Measurements from ENCODE around the gene REPS1.
"Not testable (repeated sequence)": the region's sequence is repeated elsewhere in the genome, so short reads cannot be mapped to it uniquely, and the experiment has no call there.

The REPS1 gene

DNA sequence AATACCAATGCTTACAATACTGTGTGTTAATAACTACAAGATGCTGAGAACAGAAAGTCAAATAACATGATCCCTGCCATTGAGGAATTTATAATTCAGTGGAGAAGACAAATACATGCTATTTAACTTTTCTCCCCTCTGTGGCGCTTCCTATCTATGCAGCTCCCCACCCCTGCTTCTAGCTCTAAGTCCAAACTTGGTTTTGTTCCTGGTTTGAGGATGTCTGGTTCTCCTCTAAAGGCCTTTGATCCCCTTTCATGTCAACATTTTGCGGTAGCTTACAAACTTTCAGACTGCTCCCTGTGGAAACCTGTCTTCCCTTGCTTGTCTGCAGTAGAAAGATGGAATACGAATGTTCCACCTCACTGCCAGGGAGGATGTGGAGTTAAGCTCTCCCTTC lies 18.4 kb upstream of the REPS1 start:
- DNase-seq = no peak
- H3K27ac ChIP-seq (ENCODE audit: insufficient read depth in 1 of 2, low read depth in 1 of 2, low read length in 2 of 2, poor library complexity in 1 of 2, severe bottlenecking in 2 of 2) = no peak overlapping the region
- no peak overlapping the region for H3K4me3 ChIP-seq (ENCODE audit: control insufficient read depth in 1 of 7, extremely low read depth in 1 of 7, insufficient read depth in 4 of 7, low read depth in 2 of 7, low read length in 6 of 7)
- POLR2A ChIA-PET = interaction anchor here (0.6 kb wide), 1 partner anchor 76 kb away, joined by 3 read pairs; no protein-coding TSS in a partner anchor
- H3K4me1 ChIP-seq (ENCODE audit: control extremely low read depth in 1 of 4, control insufficient read depth in 4 of 4, insufficient read depth in 4 of 4, low read length in 3 of 4) = peaks cover 0 to 4% (median 0%) of the 10 kb centered on the region in 4 experiments
- no peaks in the 10 kb centered on the region for H3K27me3 ChIP-seq (replicated peaks in 2 of 5; ENCODE audit: control insufficient read depth in 4 of 5, insufficient read depth in 5 of 5, low read length in 4 of 5)
- CTCF ChIA-PET = no interaction called here
- no peaks in the 10 kb centered on the region for H3K36me3 ChIP-seq (ENCODE audit: control insufficient read depth in 4 of 4, insufficient read depth in 4 of 4, low read length in 3 of 4)
- 100% methylated on average over 1 of the region's 3 CpGs for WGBS (ENCODE audit: insufficient coverage)
- peaks cover 0 to 3% (median 0%) of the 10 kb centered on the region in 5 experiments for H3K9me3 ChIP-seq (ENCODE audit: control extremely low read depth in 1 of 5, control insufficient read depth in 4 of 5, insufficient read depth in 2 of 5, low read depth in 1 of 5, low read length in 4 of 5)

DNA sequence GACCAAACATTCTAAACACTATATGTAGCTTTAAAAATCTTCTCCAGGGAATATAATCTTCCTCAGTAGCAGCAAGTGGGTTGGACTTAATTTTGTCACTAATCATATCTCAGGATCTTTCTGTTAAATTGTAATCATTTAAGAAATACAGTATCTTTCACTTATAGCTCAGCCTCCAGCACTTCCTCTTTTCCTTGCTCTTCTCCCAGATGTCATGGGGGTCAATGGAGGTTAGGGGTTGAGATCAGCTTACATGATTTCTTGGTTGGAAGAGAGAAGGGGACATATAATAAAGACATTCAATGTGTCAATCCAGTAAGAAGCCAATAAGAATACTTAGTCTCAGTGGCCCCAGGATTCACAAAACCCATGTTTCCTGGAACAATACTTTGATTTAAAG lies 15.7 kb upstream of the REPS1 start:
- Histone ChIP-seq H3K4me1 (ENCODE audit: control extremely low read depth in 1 of 4, control insufficient read depth in 4 of 4, insufficient read depth in 4 of 4, low read length in 3 of 4) (peaks cover 0 to 11% (median 0%) of the 10 kb centered on the region in 4 experiments), H3K9me3 (ENCODE audit: control extremely low read depth in 1 of 5, control insufficient read depth in 4 of 5, insufficient read depth in 2 of 5, low read depth in 1 of 5, low read length in 4 of 5) (peaks cover 0 to 3% (median 0%) of the 10 kb centered on the region in 5 experiments), H3K4me3 (ENCODE audit: control insufficient read depth in 1 of 7, extremely low read depth in 1 of 7, insufficient read depth in 4 of 7, low read depth in 2 of 7, low read length in 6 of 7) (no peak overlapping the region), H3K27ac (ENCODE audit: insufficient read depth in 1 of 2, low read depth in 1 of 2, low read length in 2 of 2, poor library complexity in 1 of 2, severe bottlenecking in 2 of 2) (no peak overlapping the region), H3K36me3 (ENCODE audit: control insufficient read depth in 4 of 4, insufficient read depth in 4 of 4, low read length in 3 of 4) (no peaks in the 10 kb centered on the region), H3K27me3 (replicated peaks in 2 of 5; ENCODE audit: control insufficient read depth in 4 of 5, insufficient read depth in 5 of 5, low read length in 4 of 5) (no peaks in the 10 kb centered on the region)
- peak in 2 of 3 donors; percentile 29 to 36 for DNase-seq
- POLR2A ChIA-PET = no interaction called here
- CTCF ChIA-PET = no interaction called here

DNA sequence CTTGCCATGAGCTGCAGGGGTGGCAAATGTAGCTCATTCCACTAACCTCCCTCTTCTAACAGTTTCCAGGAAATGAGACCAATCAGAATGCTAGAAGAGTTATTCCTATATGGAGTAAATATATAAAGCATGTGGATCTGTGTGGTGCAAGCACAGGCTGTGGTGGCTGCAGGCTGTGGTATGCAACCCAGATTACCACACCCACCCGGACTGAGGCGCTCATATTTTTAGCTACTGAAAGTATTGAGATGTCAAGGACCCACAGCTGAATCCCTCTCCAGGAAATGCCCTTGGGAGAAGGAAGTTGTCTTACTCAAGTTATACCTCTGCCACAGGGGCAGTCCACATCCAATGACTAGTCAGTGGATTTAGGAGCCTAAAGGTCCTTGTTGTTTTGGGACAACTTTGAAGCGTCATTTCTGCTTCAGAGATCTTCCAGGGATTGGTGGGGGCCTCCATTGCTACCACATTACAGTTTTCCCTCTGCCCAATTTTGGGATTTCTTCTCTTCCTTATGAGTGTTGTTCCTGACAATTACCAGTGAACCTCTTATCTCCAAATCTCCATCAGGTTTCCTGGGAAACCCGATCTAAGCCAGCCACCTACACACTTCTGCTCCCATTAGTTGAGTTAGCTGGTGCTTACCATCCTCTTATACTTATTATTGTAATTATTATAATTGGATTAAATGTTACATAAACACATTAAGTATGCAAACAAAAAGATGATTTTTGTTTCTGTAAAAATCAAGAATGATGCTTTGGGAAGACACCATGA lies 12.1 kb upstream of the REPS1 start:
- Histone ChIP-seq H3K27ac (ENCODE audit: insufficient read depth in 1 of 2, low read depth in 1 of 2, low read length in 2 of 2, poor library complexity in 1 of 2, severe bottlenecking in 2 of 2) (no peak overlapping the region), H3K36me3 (ENCODE audit: control insufficient read depth in 4 of 4, insufficient read depth in 4 of 4, low read length in 3 of 4) (no peaks in the 10 kb centered on the region), H3K27me3 (replicated peaks in 2 of 5; ENCODE audit: control insufficient read depth in 4 of 5, insufficient read depth in 5 of 5, low read length in 4 of 5) (no peaks in the 10 kb centered on the region), H3K4me3 (ENCODE audit: control insufficient read depth in 1 of 7, extremely low read depth in 1 of 7, insufficient read depth in 4 of 7, low read depth in 2 of 7, low read length in 6 of 7) (no peak overlapping the region), H3K4me1 (ENCODE audit: control extremely low read depth in 1 of 4, control insufficient read depth in 4 of 4, insufficient read depth in 4 of 4, low read length in 3 of 4) (peaks cover 0 to 11% (median 0%) of the 10 kb centered on the region in 4 experiments), H3K9me3 (ENCODE audit: control extremely low read depth in 1 of 5, control insufficient read depth in 4 of 5, insufficient read depth in 2 of 5, low read depth in 1 of 5, low read length in 4 of 5) (no peaks in the 10 kb centered on the region)
- ChIA-PET POLR2A (no interaction called here), CTCF (no interaction called here)
- DNase-seq = no peak
- WGBS (ENCODE audit: insufficient coverage) = 80% methylated on average over 2 of the region's 4 CpGs

- Histone ChIP-seq H3K27ac (ENCODE audit: insufficient read depth in 1 of 2, low read depth in 1 of 2, low read length in 2 of 2, poor library complexity in 1 of 2, severe bottlenecking in 2 of 2) (no peak overlapping the region), H3K4me3 (ENCODE audit: control insufficient read depth in 1 of 7, extremely low read depth in 1 of 7, insufficient read depth in 4 of 7, low read depth in 2 of 7, low read length in 6 of 7) (no peak overlapping the region), H3K36me3 (ENCODE audit: control insufficient read depth in 4 of 4, insufficient read depth in 4 of 4, low read length in 3 of 4) (no peaks in the 10 kb centered on the region), H3K4me1 (ENCODE audit: control extremely low read depth in 1 of 4, control insufficient read depth in 4 of 4, insufficient read depth in 4 of 4, low read length in 3 of 4) (peaks cover 0 to 6% (median 0%) of the 10 kb centered on the region in 4 experiments), H3K27me3 (replicated peaks in 2 of 5; ENCODE audit: control insufficient read depth in 4 of 5, insufficient read depth in 5 of 5, low read length in 4 of 5) (no peaks in the 10 kb centered on the region), H3K9me3 (ENCODE audit: control extremely low read depth in 1 of 5, control insufficient read depth in 4 of 5, insufficient read depth in 2 of 5, low read depth in 1 of 5, low read length in 4 of 5) (no peaks in the 10 kb centered on the region)
- ChIA-PET CTCF (no interaction called here), POLR2A (no interaction called here)
- no peak for DNase-seq
- WGBS (ENCODE audit: insufficient coverage) = 100% methylated on average over 2 of the region's 5 CpGs
Measured at GRCh38 chr6:138997136-138997535, 9.1 kb upstream of the REPS1 start.

- H3K27ac ChIP-seq (ENCODE audit: insufficient read depth in 1 of 2, low read depth in 1 of 2, low read length in 2 of 2, poor library complexity in 1 of 2, severe bottlenecking in 2 of 2) = no peak overlapping the region
- H3K36me3 ChIP-seq (ENCODE audit: control insufficient read depth in 4 of 4, insufficient read depth in 4 of 4, low read length in 3 of 4) = no peaks in the 10 kb centered on the region
- WGBS (ENCODE audit: insufficient coverage) = 60% methylated on average over 1 of the region's 3 CpGs
- no peaks in the 10 kb centered on the region for H3K9me3 ChIP-seq (ENCODE audit: control extremely low read depth in 1 of 5, control insufficient read depth in 4 of 5, insufficient read depth in 2 of 5, low read depth in 1 of 5, low read length in 4 of 5)
- H3K4me3 ChIP-seq (ENCODE audit: control insufficient read depth in 1 of 7, extremely low read depth in 1 of 7, insufficient read depth in 4 of 7, low read depth in 2 of 7, low read length in 6 of 7) = no peak overlapping the region
- H3K27me3 ChIP-seq (replicated peaks in 2 of 5; ENCODE audit: control insufficient read depth in 4 of 5, insufficient read depth in 5 of 5, low read length in 4 of 5) = no peaks in the 10 kb centered on the region
- no peak for DNase-seq
- peaks cover 0 to 6% (median 0%) of the 10 kb centered on the region in 4 experiments for H3K4me1 ChIP-seq (ENCODE audit: control extremely low read depth in 1 of 4, control insufficient read depth in 4 of 4, insufficient read depth in 4 of 4, low read length in 3 of 4)
- ChIA-PET POLR2A (no interaction called here), CTCF (no interaction called here)
Measured at GRCh38 chr6:138996524-138996923, 8.5 kb upstream of the REPS1 start.

DNA sequence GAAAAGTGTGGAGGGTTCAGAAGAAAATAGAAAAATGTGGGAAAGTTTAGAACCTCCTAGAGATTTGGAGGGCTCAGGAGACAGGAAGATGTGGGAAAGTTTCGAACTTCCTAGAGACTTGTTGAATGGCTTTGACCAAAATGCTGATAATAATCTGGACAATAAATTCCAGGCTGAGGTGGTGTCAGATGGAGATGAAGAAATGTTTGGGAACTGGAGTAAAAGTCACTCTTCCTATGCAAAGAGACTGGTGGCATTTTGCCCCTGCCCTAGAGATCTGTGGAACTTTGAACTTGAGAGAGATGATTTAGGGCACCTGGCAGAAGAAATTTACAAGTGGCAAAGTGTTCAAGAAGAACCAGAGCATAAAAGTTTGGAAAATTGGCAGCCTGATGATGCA lies 5.4 kb upstream of the REPS1 start:
- CTCF ChIA-PET; H3K4me3 ChIP-seq (ENCODE audit: control insufficient read depth in 1 of 7, extremely low read depth in 1 of 7, insufficient read depth in 4 of 7, low read depth in 2 of 7, low read length in 6 of 7); H3K9me3 ChIP-seq (ENCODE audit: control extremely low read depth in 1 of 5, control insufficient read depth in 4 of 5, insufficient read depth in 2 of 5, low read depth in 1 of 5, low read length in 4 of 5); H3K27ac ChIP-seq (ENCODE audit: insufficient read depth in 1 of 2, low read depth in 1 of 2, low read length in 2 of 2, poor library complexity in 1 of 2, severe bottlenecking in 2 of 2); H3K36me3 ChIP-seq (ENCODE audit: control insufficient read depth in 4 of 4, insufficient read depth in 4 of 4, low read length in 3 of 4); H3K27me3 ChIP-seq (replicated peaks in 2 of 5; ENCODE audit: control insufficient read depth in 4 of 5, insufficient read depth in 5 of 5, low read length in 4 of 5); H3K4me1 ChIP-seq (ENCODE audit: control extremely low read depth in 1 of 4, control insufficient read depth in 4 of 4, insufficient read depth in 4 of 4, low read length in 3 of 4); DNase-seq; POLR2A ChIA-PET: not testable (repeated sequence)
- WGBS (ENCODE audit: insufficient coverage) = 100% methylated on average over 1 of the region's 1 CpG

- whole genome bisulfite sequencing (ENCODE audit: insufficient coverage) = 96% methylated on average over 4 of the region's 5 CpGs
- H3K27me3 ChIP-seq (replicated peaks in 2 of 5; ENCODE audit: control insufficient read depth in 4 of 5, insufficient read depth in 5 of 5, low read length in 4 of 5); H3K9me3 ChIP-seq (ENCODE audit: control extremely low read depth in 1 of 5, control insufficient read depth in 4 of 5, insufficient read depth in 2 of 5, low read depth in 1 of 5, low read length in 4 of 5); H3K27ac ChIP-seq (ENCODE audit: insufficient read depth in 1 of 2, low read depth in 1 of 2, low read length in 2 of 2, poor library complexity in 1 of 2, severe bottlenecking in 2 of 2); H3K36me3 ChIP-seq (ENCODE audit: control insufficient read depth in 4 of 4, insufficient read depth in 4 of 4, low read length in 3 of 4); CTCF ChIA-PET; H3K4me1 ChIP-seq (ENCODE audit: control extremely low read depth in 1 of 4, control insufficient read depth in 4 of 4, insufficient read depth in 4 of 4, low read length in 3 of 4); POLR2A ChIA-PET; H3K4me3 ChIP-seq (ENCODE audit: control insufficient read depth in 1 of 7, extremely low read depth in 1 of 7, insufficient read depth in 4 of 7, low read depth in 2 of 7, low read length in 6 of 7): not testable (repeated sequence)
- DNase-seq = peak in 2 of 3 donors; percentile 50 to 63
Measured at GRCh38 chr6:138992965-138993364, 4.9 kb upstream of the REPS1 start.

Measured in common myeloid progenitor, CD34-positive (primary cell).